WTC11 (cell line): ENCODE measurements around the gene SLC24A4. TPM values are rescaled to one million over a fixed set of nuclear protein-coding genes. Genes with fewer than 3 reads are reported as not detected.

ENCODE experiments used
- ATAC-seq: fragments of 200-7000 bp; cut with Tn5 transposase; 2 replicates; pipeline ENCODE4 v1.10.0; 2021; ENCODE audit warnings: mild to moderate bottlenecking, moderate library complexity
- CTCF ChIA-PET: fragments of 300-600 bp; sonication (Branson Sonifier 250); formaldehyde crosslinking; loops from one replicate; lab custom pipeline; 2021; ENCODE audit warnings: antibody characterized with exemption; lab: Charles Lee
- POLR2A ChIA-PET: fragments of 350-600 bp; sonication (Branson Sonifier 250); formaldehyde crosslinking; loops from one replicate; lab custom pipeline; 2021; ENCODE audit warnings: antibody characterized with exemption; lab: Charles Lee
- DNase-seq: peaks from one replicate; pipeline ENCODE4 v3.0.0; 2021; ENCODE audit warnings: low spot score
- H3K27ac Mint-ChIP-seq: 2 replicates; pipeline ENCODE4 v1.8.0; 2021; ENCODE audit warnings: mixed read lengths
- H3K27me3 Mint-ChIP-seq: 2 replicates; pipeline ENCODE4 v1.8.0; 2021; ENCODE audit warnings: low read depth, mild to moderate bottlenecking, moderate library complexity, mixed read lengths
- H3K36me3 Mint-ChIP-seq: 2 replicates; pipeline ENCODE4 v1.8.0; 2021; ENCODE audit warnings: mixed read lengths
- H3K4me1 Mint-ChIP-seq: 2 replicates; pipeline ENCODE4 v1.8.0; 2022; ENCODE audit warnings: mixed read lengths
- H3K4me3 Mint-ChIP-seq: 2 replicates; pipeline ENCODE4 v1.8.0; 2021; ENCODE audit warnings: mild to moderate bottlenecking, moderate library complexity, mixed read lengths
- H3K9me3 Mint-ChIP-seq: 2 replicates; pipeline ENCODE4 v1.8.0; 2021; ENCODE audit warnings: mixed read lengths
- ATF1 ChIP-seq: sonication (generic); formaldehyde crosslinking; IDR thresholded peaks from 2 replicates; pipeline ENCODE4 v1.8.1; 2023; ENCODE audit warnings: mild to moderate bottlenecking, moderate library complexity, missing genetic modification reagents
- EMX1 ChIP-seq: fragments of 250-450 bp; sonication (Bioruptor Pico); IDR thresholded peaks from 2 replicates; pipeline ENCODE4 v1.8.0; 2021; ENCODE audit warnings: mild to moderate bottlenecking
- HMGXB4 ChIP-seq: sonication (generic); formaldehyde crosslinking; IDR thresholded peaks from 2 replicates; pipeline ENCODE4 v1.8.1; 2023; ENCODE audit warnings: mild to moderate bottlenecking, moderate library complexity, missing genetic modification reagents
- JAZF1 ChIP-seq: fragments of 250-450 bp; sonication (Bioruptor Pico); IDR thresholded peaks from 2 replicates; pipeline ENCODE4 v1.9.0; 2021; ENCODE audit warnings: moderate library complexity, mild to moderate bottlenecking, inconsistent platforms
- KAT7 ChIP-seq: sonication (generic); formaldehyde crosslinking; IDR thresholded peaks from 2 replicates; pipeline ENCODE4 v1.8.1; 2023; ENCODE audit warnings: missing genetic modification reagents, mild to moderate bottlenecking, borderline replicate concordance
- MYBL2 ChIP-seq: sonication (generic); formaldehyde crosslinking; IDR thresholded peaks from 2 replicates; pipeline ENCODE4 v1.8.1; 2023; ENCODE audit warnings: mild to moderate bottlenecking, moderate library complexity, missing genetic modification reagents
- NR1H2 ChIP-seq: sonication (generic); formaldehyde crosslinking; IDR thresholded peaks from 2 replicates; pipeline ENCODE4 v1.9.0; 2021; ENCODE audit warnings: mild to moderate bottlenecking, moderate library complexity, missing genetic modification reagents
- OVOL2 ChIP-seq: fragments of 250-450 bp; sonication (Bioruptor Pico); IDR thresholded peaks from 2 replicates; pipeline ENCODE4 v1.9.0; 2021; ENCODE audit warnings: mild to moderate bottlenecking, borderline replicate concordance
- PRRX2 ChIP-seq: fragments of 250-450 bp; sonication (Bioruptor Pico); IDR thresholded peaks from 2 replicates; pipeline ENCODE4 v1.8.0; 2021; ENCODE audit warnings: mild to moderate bottlenecking
- TCF7 ChIP-seq: sonication (generic); formaldehyde crosslinking; IDR thresholded peaks from 2 replicates; pipeline ENCODE4 v1.8.0; 2022; ENCODE audit warnings: mild to moderate bottlenecking, low read depth, missing genetic modification reagents, moderate library complexity
- TEAD4 ChIP-seq: sonication (generic); formaldehyde crosslinking; IDR thresholded peaks from 2 replicates; pipeline ENCODE4 v1.8.0; 2022; ENCODE audit warnings: mild to moderate bottlenecking, missing genetic modification reagents
- ZBTB21 ChIP-seq: sonication (generic); formaldehyde crosslinking; IDR thresholded peaks from 2 replicates; pipeline ENCODE4 v1.8.1; 2023; ENCODE audit warnings: mild to moderate bottlenecking, missing genetic modification reagents, borderline replicate concordance
- ZMAT4 ChIP-seq: fragments of 250-450 bp; sonication (Bioruptor Pico); IDR thresholded peaks from 2 replicates; pipeline ENCODE4 v1.9.0; 2021; ENCODE audit warnings: mild to moderate bottlenecking
- ZNF671 ChIP-seq: fragments of 250-450 bp; sonication (Bioruptor Pico); IDR thresholded peaks from 2 replicates; pipeline ENCODE4 v1.8.0; 2021; ENCODE audit warnings: mild to moderate bottlenecking
- total RNA-seq: library from RNA; stranded (reverse); gene quantifications from 3 replicates; pipeline ENCODE4 v1.2.3, GENCODE V29; 2021
- TF ChIP-seq, protein P1 (sequence below): sonication (generic); formaldehyde crosslinking; IDR thresholded peaks from 2 replicates; pipeline ENCODE4 v1.8.1; 2023; ENCODE audit warnings: mild to moderate bottlenecking, missing genetic modification reagents, moderate library complexity
- TF ChIP-seq, protein P2 (sequence below): sonication (generic); formaldehyde crosslinking; IDR thresholded peaks from 2 replicates; pipeline ENCODE4 v1.8.0; 2022; ENCODE audit warnings: mild to moderate bottlenecking, missing genetic modification reagents
- TF ChIP-seq, protein P3 (sequence below): sonication (generic); formaldehyde crosslinking; conservative IDR thresholded peaks from 2 replicates; pipeline ENCODE4 v1.8.1; 2023; ENCODE audit warnings: mild to moderate bottlenecking, low read depth, missing genetic modification reagents, moderate library complexity
- TF ChIP-seq, protein P4 (sequence below): sonication (generic); formaldehyde crosslinking; IDR thresholded peaks from 2 replicates; pipeline ENCODE4 v1.8.1; 2022; ENCODE audit warnings: low read depth, missing genetic modification reagents, borderline replicate concordance

SLC24A4 gene
- total RNA-seq, 1 experiment from 2014 or later: 0.90 TPM

DNA sequence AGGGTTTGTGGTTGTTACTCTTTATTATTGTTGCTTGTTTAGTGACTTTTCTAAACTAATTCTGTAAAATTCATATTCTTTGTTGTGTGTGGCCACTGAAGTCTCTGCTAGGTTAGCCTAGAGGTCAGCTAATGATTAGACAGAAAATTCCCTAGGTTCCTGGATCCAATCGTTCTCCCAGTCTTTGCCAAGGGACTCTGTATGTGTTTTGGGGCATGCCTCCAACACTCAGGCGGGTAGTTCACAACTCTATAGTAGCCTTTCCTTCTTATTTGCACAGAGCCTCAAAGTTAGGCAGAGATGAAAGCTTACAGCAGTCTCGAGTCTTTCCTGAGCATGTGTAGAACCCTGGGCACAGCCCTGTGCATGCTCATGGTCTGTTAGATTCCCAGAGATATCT is 157.9 kb downstream of the SLC24A4 start (continued):
- TF ChIP-seq ZMAT4 (no peak), ATF1 (no peak), ZBTB21 (CRISPR knock-in tag) (no peak), TEAD4 (CRISPR knock-in tag) (no peak), NR1H2 (CRISPR knock-in tag) (no peak), HMGXB4 (CRISPR knock-in tag) (no peak), OVOL2 (no peak)
- TF ChIP-seq, all 79 proteins: peak for 0

- CTCF ChIA-PET: interaction anchor here (1.3 to 1.5 kb wide), 2 partner anchors 21 to 205 kb away, joined by 4 to 6 read pairs; no protein-coding TSS in a partner anchor
- Mint-ChIP-seq H3K36me3 (no peaks in the 10 kb centered on the region), H3K4me3 (no peak overlapping the region), H3K27ac (no peak overlapping the region), H3K9me3 (peaks cover 20% of the 10 kb centered on the region), H3K27me3 (no peaks in the 10 kb centered on the region), H3K4me1 (peaks cover 8% of the 10 kb centered on the region; the same call in 1 of the 2 replicates)
- POLR2A ChIA-PET: no interaction called here
- ATAC-seq (no peak), DNase-seq (no peak)
- TF ChIP-seq, protein P1, sequence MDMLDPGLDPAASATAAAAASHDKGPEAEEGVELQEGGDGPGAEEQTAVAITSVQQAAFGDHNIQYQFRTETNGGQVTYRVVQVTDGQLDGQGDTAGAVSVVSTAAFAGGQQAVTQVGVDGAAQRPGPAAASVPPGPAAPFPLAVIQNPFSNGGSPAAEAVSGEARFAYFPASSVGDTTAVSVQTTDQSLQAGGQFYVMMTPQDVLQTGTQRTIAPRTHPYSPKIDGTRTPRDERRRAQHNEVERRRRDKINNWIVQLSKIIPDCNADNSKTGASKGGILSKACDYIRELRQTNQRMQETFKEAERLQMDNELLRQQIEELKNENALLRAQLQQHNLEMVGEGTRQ: no peak
- no peak for TF ChIP-seq TCF7
- TF ChIP-seq EMX1 (CRISPR knock-in tag): no peak
- TF ChIP-seq PRRX2 (CRISPR knock-in tag): no peak
- TF ChIP-seq ZNF671: no peak
- TF ChIP-seq, protein P2, sequence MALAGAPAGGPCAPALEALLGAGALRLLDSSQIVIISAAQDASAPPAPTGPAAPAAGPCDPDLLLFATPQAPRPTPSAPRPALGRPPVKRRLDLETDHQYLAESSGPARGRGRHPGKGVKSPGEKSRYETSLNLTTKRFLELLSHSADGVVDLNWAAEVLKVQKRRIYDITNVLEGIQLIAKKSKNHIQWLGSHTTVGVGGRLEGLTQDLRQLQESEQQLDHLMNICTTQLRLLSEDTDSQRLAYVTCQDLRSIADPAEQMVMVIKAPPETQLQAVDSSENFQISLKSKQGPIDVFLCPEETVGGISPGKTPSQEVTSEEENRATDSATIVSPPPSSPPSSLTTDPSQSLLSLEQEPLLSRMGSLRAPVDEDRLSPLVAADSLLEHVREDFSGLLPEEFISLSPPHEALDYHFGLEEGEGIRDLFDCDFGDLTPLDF (CRISPR knock-in tag): no peak
- TF ChIP-seq JAZF1: no peak
- TF ChIP-seq, protein P3, sequence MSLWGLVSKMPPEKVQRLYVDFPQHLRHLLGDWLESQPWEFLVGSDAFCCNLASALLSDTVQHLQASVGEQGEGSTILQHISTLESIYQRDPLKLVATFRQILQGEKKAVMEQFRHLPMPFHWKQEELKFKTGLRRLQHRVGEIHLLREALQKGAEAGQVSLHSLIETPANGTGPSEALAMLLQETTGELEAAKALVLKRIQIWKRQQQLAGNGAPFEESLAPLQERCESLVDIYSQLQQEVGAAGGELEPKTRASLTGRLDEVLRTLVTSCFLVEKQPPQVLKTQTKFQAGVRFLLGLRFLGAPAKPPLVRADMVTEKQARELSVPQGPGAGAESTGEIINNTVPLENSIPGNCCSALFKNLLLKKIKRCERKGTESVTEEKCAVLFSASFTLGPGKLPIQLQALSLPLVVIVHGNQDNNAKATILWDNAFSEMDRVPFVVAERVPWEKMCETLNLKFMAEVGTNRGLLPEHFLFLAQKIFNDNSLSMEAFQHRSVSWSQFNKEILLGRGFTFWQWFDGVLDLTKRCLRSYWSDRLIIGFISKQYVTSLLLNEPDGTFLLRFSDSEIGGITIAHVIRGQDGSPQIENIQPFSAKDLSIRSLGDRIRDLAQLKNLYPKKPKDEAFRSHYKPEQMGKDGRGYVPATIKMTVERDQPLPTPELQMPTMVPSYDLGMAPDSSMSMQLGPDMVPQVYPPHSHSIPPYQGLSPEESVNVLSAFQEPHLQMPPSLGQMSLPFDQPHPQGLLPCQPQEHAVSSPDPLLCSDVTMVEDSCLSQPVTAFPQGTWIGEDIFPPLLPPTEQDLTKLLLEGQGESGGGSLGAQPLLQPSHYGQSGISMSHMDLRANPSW: no peak
- TF ChIP-seq, protein P4, sequence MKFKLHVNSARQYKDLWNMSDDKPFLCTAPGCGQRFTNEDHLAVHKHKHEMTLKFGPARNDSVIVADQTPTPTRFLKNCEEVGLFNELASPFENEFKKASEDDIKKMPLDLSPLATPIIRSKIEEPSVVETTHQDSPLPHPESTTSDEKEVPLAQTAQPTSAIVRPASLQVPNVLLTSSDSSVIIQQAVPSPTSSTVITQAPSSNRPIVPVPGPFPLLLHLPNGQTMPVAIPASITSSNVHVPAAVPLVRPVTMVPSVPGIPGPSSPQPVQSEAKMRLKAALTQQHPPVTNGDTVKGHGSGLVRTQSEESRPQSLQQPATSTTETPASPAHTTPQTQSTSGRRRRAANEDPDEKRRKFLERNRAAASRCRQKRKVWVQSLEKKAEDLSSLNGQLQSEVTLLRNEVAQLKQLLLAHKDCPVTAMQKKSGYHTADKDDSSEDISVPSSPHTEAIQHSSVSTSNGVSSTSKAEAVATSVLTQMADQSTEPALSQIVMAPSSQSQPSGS (CRISPR knock-in tag): no peak
- TF ChIP-seq MYBL2 (CRISPR knock-in tag): no peak
- no peak for TF ChIP-seq KAT7
These were observed 158.4 kb downstream of the SLC24A4 start for GRCh38 chr14:92481386-92481785.
